HL-60 (cell line): ENCODE data around the gene GH2.
"Not testable (repeated sequence)": the region's sequence is repeated elsewhere in the genome, so short reads cannot be mapped to it uniquely, and the experiment has no call there.

ENCODE experiments used
- GABPA ChIP-seq: IDR thresholded peaks from 2 replicates; pipeline ENCODE4 v1.6.1; 2012; ENCODE audit warnings: low read depth
- POLR2AphosphoS5 ChIP-seq: IDR thresholded peaks from 2 replicates; pipeline ENCODE4 v1.6.1; 2012; ENCODE audit warnings: low read depth
- TF ChIP-seq, protein P1 (sequence below): IDR thresholded peaks from one replicate; pipeline ENCODE4 v1.5.1; 2011; ENCODE audit warnings: low read length, control low read depth, inconsistent platforms; ENCODE audit not compliant: insufficient read depth
- TF ChIP-seq, protein P2 (sequence below): IDR thresholded peaks from 2 replicates; pipeline ENCODE4 v1.6.1; 2012; ENCODE audit warnings: low read depth; ENCODE audit not compliant: insufficient replicate concordance

DNA sequence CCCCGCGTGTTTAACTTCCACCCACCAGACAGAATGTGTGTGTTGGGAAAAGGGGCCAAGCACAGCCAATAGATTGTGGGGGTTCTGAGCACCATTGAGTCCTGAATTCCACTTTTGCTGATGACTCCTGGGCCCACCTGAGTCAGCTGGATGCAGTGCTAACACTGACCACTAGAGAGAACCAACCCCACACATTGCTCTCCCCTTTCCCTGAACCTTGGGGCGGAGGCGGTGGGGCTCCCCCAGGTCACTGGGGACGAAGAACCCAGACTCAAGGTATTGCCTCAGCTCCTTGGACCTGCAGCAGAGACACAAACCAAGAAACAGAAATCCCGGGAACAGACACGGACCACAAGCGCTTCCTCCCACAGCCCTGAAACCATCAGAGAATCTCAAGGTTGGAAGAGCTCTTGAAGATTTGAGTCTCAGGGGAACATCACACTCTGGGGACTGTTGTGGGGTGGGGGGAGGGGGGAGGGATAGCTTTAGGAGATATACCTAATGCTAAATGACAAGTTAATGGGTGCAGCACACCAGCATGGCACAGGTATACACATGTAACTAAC lies 7.6 kb downstream of the GH2 start:
- TF ChIP-seq, protein P1, sequence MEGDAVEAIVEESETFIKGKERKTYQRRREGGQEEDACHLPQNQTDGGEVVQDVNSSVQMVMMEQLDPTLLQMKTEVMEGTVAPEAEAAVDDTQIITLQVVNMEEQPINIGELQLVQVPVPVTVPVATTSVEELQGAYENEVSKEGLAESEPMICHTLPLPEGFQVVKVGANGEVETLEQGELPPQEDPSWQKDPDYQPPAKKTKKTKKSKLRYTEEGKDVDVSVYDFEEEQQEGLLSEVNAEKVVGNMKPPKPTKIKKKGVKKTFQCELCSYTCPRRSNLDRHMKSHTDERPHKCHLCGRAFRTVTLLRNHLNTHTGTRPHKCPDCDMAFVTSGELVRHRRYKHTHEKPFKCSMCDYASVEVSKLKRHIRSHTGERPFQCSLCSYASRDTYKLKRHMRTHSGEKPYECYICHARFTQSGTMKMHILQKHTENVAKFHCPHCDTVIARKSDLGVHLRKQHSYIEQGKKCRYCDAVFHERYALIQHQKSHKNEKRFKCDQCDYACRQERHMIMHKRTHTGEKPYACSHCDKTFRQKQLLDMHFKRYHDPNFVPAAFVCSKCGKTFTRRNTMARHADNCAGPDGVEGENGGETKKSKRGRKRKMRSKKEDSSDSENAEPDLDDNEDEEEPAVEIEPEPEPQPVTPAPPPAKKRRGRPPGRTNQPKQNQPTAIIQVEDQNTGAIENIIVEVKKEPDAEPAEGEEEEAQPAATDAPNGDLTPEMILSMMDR = not testable (repeated sequence)
- TF ChIP-seq, protein P2, sequence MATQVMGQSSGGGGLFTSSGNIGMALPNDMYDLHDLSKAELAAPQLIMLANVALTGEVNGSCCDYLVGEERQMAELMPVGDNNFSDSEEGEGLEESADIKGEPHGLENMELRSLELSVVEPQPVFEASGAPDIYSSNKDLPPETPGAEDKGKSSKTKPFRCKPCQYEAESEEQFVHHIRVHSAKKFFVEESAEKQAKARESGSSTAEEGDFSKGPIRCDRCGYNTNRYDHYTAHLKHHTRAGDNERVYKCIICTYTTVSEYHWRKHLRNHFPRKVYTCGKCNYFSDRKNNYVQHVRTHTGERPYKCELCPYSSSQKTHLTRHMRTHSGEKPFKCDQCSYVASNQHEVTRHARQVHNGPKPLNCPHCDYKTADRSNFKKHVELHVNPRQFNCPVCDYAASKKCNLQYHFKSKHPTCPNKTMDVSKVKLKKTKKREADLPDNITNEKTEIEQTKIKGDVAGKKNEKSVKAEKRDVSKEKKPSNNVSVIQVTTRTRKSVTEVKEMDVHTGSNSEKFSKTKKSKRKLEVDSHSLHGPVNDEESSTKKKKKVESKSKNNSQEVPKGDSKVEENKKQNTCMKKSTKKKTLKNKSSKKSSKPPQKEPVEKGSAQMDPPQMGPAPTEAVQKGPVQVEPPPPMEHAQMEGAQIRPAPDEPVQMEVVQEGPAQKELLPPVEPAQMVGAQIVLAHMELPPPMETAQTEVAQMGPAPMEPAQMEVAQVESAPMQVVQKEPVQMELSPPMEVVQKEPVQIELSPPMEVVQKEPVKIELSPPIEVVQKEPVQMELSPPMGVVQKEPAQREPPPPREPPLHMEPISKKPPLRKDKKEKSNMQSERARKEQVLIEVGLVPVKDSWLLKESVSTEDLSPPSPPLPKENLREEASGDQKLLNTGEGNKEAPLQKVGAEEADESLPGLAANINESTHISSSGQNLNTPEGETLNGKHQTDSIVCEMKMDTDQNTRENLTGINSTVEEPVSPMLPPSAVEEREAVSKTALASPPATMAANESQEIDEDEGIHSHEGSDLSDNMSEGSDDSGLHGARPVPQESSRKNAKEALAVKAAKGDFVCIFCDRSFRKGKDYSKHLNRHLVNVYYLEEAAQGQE = not testable (repeated sequence)
- not testable (repeated sequence) for TF ChIP-seq POLR2AphosphoS5, GABPA
